ENCODE data around the gene GRIA3.

Gene GRIA3

DNA sequence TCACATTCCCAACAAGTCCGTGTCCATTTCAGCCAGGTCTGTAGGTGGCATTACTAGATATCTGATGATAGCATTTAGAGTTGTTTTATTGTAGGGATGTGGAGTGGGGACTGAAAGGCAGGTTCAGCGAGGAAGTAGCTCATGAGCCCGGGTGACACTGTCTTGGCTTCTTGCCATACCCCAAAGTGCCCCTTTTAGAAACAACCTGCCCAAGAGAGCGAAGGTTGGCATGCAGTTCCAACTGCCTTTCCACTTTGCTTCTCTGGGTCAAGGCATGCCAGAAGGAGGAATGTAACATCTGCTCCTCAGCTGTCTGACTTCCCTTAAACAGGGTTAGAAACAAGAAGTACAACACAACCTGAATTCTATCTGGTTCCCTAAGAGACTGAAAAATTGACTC lies 9.0 kb downstream of the GRIA3 start:
- DNase-seq (ENCODE audit: low read depth) = no peak

DNA sequence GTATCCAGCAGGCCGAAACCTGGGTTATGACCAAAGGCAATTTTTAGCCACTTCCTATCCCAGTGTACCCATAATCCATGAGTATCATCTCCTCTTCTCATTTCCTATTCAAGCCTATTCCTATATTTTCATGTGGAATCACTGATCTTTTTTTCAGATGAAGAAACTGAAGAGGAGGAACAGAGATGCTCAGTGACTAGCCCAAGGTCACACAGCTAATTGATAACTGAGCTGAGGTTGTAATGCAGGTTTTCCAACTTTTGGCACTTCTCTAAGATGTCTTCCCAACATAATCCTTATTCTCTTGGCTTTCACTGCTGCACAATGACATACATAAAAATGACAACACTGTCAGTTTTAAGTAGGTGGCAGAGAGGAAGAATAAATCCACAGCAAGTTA lies 15.3 kb downstream of the GRIA3 start:
- no peak for DNase-seq (ENCODE audit: low read depth)

DNA sequence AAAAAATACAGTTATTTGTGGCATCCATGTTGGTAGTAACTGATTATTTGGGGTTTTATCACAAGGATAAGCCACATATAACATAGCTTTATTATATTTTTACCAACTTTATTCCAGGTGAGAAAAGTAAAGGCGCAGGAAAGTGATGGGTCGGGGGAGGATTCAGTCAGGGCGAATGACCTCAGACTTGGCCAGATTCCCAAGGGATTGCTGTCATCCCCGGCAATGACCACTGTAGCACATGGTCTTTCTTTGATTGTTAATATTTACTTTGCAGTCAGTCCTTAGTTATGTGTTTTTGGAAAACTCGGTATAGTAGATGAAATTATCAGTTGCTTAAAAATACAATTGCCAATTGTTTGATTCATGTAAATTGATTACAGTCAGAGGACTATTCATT lies 17.6 kb downstream of the GRIA3 start:
- DNase-seq (ENCODE audit: low read depth) = no peak

DNA sequence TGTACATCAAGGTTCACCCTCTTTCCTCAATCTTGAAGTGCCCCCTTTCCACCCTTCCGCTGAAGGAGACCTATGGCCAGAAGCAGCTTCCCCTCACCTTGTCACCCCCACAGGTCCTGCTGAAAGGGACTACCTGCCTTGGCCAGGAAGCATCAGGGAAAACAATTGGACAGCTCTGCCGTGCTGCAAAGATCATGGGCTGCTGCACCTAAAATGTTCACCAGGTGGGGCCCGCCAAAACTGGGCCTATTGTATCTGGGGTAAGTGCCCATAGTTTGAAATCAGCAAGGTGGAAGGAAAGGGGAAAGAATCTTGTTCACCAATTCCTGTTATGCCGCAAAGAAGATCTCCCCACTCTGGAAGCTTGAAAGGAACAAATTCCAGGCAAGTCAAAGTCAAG lies 18.4 kb downstream of the GRIA3 start:
- no peak for DNase-seq (ENCODE audit: low read depth)

DNA sequence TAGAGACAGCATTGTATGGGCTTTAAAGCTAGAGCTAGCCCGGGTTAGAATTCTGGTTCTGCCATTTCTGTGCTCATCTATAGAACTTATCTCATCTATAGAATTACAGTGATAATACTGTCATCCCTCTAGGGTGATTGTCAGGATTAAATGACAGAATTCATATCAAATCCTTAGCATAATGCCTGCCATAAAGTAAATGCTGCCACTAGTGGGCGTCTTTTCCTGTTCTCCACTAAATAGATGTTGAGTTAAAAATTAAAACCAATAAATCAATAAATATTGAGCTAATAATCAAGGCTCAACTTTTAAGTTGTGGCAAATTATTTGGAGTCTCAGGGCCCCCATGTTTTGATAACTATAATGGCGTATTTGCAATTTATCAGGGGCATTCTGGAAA lies 19.7 kb downstream of the GRIA3 start:
- no peak for DNase-seq (ENCODE audit: low read depth)

DNA sequence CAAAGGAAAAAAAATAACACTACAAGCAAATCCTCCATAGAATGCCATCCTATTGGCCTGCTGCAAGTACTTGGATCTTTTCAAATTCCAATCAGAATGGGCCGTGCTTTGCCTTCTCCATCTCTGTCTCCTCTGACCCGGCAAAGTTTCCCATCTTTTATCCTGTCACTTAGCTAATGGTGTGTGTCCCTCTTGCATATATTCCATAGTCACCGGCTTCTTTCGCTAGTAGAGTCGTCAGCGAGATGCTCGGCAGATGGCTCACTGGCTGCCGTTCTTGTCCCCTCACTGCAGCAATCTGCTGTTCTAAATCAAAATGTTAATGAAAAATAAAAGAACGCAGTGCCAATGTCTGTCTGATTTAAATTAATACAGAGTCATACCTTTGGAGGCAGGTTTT lies 22.1 kb downstream of the GRIA3 start:
- DNase-seq (ENCODE audit: low read depth) = no peak

DNA sequence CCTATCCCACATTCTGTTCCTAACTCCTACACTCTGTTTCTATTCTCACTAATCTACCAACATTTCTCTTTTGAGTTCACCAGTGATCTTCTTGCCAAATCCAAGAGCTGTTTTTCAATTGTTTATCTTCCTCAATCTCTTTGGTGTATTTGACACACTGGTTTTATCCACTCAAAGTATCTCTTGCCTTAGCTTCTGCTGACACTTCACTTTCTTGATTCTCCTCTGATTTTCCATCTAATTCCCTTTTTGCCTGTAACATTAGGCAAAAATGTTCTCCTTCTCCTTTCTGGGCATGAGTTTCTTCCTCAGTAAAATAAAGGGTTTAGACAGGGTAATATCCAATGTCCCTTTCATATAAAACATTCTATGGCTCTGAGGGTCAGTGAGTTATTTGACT lies 26.2 kb downstream of the GRIA3 start:
- DNase-seq (ENCODE audit: low read depth) = no peak

DNA sequence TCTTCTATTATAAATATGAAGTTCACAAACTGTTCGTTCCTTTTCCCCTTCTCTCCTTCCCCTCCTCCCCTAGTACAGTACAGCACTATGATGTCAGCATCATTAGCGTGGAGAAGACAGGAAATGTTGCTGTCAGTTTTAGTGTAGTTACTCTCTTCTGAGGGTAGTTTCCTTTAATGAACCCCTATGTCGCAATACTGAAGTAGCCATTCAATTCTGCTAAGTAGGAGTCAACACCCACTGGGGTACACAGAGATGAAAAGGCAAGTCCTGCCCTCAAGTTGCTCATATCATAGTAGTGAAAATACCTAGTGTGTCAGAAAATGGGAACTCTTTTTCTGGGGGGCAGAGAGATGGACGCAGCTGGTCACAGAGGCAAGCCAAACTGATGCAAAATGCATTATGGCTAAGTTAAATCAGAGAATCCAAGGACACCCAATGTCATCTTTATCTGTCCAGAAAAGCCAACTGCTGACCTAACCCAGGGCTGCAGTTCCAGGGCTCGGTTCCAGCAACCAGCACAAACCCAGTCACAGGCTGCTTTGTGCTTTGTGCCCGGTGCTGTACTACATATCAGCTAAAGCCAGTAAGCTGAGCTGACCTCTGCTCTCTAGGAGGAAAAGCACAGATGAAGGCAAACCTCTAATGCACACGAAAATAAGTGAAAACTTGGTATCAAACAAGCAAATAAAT lies 31.5 kb downstream of the GRIA3 start:
- DNase-seq (ENCODE audit: low read depth) = no peak

DNA sequence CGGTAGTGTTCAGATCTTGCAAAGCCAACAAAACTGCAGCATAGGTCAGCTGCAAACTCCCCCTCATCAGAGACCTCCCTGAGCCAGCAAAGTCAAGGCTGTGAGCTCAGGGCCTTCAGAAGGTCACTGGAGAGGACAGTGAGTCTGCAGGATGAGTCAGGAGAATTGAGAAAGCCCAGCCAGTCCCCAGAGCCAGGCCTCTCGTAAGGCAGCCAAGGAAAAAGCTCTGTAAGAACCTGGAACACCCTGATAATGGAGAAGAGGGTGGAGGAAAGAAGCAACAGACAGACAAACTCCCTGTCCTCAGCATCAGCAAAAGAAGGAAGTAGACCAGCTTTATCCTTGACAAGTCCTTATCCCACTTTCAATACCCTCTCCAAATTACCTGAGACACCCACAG lies 33.0 kb downstream of the GRIA3 start:
- DNase-seq (ENCODE audit: low read depth) = no peak

DNA sequence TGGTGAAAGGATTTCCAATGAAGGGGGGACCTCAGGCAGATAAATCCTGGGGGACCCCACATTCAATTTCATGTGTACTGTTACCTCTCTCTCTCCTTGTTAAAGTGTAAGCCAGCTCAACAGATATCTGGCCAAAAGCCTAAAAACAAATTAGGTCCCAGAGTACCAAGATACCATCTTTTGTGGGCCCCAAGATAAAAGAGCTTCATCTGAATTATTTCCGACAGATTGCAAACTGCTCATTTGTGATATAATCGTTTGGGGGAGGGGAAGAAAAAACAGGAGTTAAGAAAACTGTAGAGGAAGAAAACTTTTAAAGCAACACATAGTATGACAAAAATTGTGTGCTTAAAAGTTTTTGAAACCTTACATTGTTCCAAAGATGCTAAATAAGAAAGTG lies 33.6 kb downstream of the GRIA3 start:
- no peak for DNase-seq (ENCODE audit: low read depth)

DNA sequence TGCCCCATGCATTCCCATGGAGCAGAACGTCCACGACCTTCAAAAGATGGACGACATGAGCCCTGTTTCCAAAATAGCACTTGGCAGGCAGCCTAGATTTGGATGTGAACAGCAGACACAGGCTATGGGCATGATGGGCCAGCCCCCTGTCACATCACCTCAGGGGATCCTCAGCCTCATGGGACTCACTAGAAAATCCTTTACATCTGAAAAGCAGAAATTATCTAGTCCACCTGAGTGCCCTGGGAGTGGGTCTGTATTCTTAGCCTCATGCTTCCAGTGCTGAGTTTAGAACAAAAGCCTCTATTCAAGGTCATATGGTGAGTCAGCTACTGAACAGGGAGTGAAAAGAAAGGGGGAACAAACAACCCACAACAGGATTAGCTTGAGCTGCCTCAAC lies 35.8 kb downstream of the GRIA3 start:
- DNase-seq (ENCODE audit: low read depth) = no peak

DNA sequence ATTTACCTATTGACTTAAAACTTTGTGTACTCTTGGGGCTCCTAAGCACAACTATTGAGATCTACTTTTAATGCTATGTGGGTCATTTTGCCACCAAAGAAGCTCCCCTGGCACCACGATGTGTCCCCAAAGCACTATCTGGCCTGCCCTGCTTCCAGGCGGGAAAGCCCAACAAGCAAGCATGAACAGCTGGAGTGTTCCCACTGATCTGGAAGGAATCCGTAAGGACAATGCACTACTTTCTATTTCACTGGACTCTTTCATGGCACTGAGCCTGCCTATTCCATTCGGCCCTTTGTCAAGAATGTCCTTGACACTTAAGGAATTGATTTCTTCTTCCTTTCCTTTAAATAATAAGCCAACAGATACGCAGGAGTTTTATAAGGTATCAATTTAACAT lies 38.8 kb downstream of the GRIA3 start:
- DNase-seq (ENCODE audit: low read depth) = no peak

DNA sequence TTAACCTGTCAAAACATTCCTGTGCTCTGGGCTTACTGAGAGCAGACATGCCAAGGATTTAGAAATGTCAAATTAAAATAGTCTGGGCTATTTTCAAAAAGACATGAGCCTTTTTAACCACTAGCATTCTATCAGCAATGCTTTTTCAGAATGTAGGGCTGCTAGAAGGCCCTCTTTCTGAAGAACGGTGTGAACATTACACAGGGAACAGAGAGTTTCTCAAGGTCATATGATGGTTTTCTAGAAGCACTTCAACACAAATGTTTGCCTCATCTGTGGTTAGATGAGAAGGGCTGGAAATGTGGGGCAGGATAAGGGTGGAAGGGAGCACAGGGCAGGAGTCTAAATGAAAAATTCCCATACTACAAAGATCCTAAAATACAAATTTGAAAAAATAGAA lies 39.3 kb downstream of the GRIA3 start:
- no peak for DNase-seq (ENCODE audit: low read depth)

DNA sequence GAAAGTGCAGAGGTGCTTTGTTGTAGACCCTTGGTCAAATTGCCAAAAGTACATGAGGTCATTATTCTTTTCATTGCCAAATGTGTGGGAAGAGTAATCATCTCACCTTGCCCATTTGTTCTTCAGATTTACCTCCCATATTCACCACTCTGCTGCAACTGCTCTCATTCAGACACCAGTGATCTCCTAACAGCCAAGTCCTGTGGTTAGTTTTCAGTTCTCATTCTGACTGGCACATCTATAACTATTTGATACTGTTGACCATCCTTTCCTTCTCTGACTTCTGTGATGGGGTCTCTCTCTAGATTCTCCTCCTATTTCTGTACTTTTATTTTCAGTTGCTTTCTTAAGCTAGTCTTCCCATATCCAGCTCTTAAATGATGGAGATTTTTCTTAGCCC lies 39.8 kb downstream of the GRIA3 start:
- DNase-seq (ENCODE audit: low read depth) = no peak

DNA sequence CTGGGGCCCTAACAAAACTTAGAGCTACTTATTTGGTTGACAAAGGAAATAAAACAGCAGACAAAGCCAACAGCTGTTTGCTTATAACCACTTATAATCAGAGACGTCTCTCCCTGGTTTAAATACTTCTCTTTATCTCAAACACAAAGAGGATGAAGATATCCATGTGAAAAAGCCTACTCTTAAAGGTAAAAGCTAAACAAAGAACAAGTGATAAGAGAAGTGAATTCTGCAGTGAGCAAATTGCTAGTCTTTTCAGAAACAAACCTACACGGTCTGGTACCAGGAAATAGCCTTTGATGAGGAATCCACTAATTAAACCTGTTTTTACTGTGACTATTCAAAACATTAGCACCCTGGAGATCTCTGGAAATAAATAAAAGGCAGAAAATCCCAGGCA lies 46.7 kb downstream of the GRIA3 start:
- no peak for DNase-seq (ENCODE audit: low read depth)

DNA sequence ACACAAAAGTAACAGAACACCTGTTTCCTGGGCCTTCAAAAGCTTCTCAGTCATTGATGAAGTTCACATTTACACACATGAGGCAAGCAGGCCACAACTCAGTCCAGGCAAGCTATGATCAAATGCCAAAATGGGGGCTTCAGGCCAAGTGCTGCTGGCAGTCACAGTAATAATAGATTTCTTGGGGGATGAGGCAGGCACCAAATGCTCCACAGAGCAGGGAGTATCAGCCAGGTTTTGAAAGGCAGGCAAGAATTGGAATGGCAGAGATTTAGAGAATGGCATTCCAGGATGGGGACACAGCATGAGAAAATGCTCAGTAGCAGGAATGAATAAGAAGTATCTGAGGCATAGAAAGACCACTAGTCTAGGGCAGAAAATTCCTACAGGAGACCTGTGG lies 52.8 kb downstream of the GRIA3 start:
- no peak for DNase-seq (ENCODE audit: low read depth)

DNA sequence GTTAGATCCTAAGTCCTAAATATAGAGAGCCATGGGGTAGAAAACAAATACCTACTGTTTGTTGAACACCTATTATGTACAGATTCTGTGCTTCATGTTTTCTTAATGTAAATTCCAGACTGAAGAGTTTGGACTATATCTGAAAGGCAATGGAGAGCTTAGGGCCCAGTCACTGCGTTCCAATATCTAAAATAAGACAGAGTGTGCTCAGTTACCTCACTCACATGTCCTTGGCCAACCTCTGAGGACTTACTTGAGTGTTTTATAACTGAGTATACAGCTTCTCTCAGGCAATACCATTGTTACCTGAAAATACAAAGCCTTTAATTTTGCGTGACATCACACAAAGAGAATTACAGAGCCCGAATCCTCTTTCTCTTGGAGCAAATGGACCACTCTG lies 53.2 kb downstream of the GRIA3 start:
- DNase-seq (ENCODE audit: low read depth) = no peak

DNA sequence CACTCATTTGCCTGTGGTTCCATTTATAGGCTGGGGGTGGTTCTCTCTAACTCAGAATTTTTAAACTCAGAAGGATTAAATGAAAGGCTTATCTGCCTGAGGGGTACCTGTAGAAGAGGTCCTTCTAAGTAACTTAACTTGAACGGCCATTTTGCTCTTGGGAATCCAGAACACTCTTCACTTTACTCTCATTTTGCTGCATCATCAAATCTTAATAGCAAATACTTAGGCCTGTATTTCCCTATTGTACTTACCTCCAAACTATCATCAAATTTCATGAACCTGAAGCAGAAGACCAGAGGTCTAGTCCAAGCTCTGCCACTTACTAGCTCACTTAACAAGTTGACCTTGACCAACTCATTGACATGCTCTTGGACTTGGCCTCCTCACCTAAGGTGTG lies 70.4 kb downstream of the GRIA3 start:
- no peak for DNase-seq (ENCODE audit: low read depth)

DNA sequence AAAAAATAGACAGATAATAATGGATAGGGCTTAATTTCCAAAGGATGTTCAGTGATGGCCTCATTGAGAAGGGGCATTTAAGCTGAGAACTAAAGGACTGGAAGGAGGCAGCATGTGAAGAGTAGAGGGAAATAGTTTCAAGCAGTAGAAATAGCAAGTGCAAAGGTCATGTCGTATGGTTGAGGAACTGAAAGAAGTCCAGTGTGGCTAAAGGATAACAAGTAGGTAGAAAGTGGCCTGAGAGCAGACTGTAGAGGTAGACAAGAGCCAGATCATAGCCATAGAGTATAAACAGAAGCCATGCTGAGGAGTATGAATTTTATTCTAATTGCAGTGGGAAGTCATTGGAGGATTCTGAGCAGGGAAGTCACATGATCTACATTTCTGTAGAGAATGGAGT lies 72.3 kb downstream of the GRIA3 start:
- no peak for DNase-seq (ENCODE audit: low read depth)

DNA sequence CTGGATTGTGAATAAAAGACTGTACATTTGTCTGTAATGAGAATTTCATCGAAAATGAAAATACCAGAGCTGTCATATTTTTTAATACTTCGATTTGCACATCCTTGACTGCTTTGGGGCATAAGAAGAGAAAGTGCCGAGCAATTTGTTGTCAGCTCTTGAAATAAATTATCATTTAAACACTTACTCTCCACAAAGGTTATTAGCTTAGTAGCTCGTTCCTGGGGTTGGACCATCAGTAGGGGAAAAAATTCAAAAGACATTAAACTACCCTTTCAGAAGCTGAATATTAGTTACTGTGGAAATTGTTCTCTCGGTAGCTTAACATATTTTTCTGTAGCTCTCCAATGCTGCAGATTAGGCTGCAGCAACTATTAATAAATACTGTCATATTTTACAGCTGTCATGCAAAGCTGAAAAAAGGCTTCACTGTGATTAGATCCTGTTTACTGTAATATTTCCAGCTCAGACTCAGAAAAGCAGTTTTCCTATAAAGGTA lies 76.9 kb downstream of the GRIA3 start:
- no peak for DNase-seq (ENCODE audit: low read depth)

DNA sequence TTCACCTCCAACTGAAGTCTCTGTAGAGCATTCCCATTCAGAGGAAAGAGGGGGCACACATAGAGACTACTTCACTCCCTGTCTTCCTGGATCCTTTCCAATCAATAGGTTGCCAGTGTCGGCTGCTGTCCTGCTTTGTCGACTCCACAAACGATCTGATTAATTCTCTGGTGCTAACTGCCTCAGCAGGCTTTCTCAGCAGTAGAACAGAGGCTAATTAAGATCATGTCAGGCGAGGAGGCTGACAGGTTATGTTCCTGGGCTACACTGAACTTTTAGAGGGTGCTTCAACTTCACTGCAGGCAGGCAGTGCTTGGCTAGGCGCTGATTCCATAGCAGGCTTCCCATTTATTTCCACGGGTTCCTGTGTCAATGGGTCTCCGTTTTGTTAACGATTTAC lies 79.2 kb downstream of the GRIA3 start:
- DNase-seq (ENCODE audit: low read depth) = no peak

DNA sequence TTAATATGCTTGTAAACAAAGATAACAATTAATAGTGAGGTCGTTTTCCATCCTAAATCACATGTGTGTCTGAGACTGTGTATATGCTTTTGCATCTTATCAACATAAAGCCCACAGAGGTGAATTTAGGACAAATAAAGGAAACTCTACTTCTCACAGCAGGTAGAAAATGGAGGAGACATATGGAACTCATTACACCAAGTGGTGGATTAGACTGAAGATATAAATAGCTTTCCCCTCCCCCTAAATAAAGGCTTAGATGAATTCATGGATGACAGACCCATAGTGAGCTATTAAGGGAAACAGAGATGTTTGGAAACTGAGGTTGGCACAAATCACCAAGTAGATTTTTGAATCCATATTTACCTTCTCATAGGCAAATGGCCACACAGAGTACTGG lies 79.7 kb downstream of the GRIA3 start:
- DNase-seq (ENCODE audit: low read depth) = no peak

DNA sequence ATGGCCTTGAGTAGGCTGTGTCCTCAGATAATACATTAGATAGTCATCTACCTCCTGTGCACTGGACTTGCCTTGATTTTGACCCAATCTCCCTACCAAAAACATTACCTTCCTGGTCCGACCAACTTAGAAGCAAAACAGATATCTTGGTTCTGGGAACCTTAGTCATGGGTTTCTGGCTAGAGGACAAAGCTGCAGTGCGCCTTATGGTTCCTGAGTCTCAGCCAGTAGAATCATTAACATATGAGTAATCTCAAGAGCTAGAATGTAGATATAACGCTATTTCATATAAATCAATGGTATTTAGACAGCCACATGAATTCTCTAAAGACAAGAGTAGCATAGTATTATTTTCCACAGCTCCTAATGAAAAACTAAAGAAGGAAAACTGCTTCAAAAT lies 83.1 kb downstream of the GRIA3 start:
- no peak for DNase-seq (ENCODE audit: low read depth)

DNA sequence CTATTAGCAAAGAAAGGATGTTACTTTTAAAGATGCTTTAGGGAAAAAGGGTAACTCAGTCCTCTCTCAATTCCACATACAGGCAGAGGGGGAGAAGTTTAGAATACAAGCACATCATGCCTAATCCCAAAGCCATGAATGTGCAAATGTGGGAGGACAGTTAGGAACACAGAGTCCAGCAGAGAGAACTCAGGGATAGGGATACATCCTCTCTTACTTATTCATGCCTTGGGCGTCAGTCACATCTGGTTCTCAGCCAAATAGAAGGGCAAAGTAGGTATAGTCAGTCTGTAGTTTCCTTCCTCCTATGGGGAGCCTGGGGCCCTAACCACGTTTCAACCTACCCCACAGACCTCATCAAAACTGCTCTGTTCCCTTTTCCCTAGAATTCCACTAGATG lies 87.8 kb downstream of the GRIA3 start:
- no peak for DNase-seq (ENCODE audit: low read depth)

DNA sequence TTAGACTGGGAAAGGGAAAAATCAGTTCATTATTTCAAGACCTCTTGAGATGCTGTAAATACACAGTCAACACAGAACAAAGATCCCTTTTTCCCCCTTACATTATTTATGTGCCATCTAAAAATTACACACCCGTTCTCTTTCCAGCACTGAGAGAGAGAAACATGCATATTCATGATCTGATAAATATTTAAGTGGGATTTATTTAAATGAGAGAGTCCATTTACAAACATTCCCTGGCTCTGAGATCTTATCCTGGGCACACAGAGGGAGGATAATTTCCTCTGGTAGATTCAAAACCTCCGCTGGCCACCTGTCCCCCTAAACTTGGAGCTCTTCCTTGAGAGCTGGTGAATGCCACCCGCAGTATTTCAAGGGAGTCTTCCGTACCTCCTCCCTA lies 88.6 kb downstream of the GRIA3 start:
- DNase-seq (ENCODE audit: low read depth) = no peak

Data from T follicular helper cell (primary cell).